ENCODE data around the gene MSL3. TPM values are rescaled to one million over a fixed set of nuclear protein-coding genes. Genes with fewer than 3 reads are reported as not detected.

The MSL3 gene
- polyA plus RNA-seq, 6 donors from 2014 or later, result 42.5 to 92.1 (median 79.3) TPM

DNA sequence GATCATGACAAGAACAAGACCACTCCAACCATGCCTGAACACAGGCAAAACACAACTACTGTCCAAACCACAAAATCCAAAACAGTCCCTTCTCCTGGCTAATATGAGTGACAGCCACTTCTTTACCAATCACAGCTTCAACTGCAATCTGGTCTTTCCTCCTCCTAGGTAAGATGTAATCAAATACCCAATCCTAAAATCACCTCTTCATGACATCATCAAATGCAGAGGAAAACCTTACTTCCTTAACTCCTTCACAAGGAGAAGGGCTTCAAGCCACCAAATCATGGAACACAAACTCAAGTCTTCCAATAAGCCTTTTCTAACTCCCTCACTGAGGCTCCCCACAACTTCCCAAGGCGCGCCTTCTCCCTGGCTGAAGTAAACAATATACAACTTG is 4.4 kb upstream of the MSL3 start:
- DNase-seq, result no peak
- H3K36me3 Mint-ChIP-seq, result no peaks in the 10 kb centered on the region
- H3K4me1 Mint-ChIP-seq, result peaks cover 0 to 2% (median 0%) of the 10 kb centered on the region in 3 donors
- H3K27ac Mint-ChIP-seq, result peak overlapping the region in 1 of 6 donors; percentile 16
- H3K4me3 Mint-ChIP-seq, result no peak overlapping the region
- peaks cover 0 to 4% (median 0%) of the 10 kb centered on the region in 7 donors for H3K9me3 Mint-ChIP-seq
- ATAC-seq (ENCODE audit: low read depth in 2 of 2), result no peak
- peaks cover 4 to 13% (median 10%) of the 10 kb centered on the region in 3 donors for H3K27me3 Mint-ChIP-seq

DNA sequence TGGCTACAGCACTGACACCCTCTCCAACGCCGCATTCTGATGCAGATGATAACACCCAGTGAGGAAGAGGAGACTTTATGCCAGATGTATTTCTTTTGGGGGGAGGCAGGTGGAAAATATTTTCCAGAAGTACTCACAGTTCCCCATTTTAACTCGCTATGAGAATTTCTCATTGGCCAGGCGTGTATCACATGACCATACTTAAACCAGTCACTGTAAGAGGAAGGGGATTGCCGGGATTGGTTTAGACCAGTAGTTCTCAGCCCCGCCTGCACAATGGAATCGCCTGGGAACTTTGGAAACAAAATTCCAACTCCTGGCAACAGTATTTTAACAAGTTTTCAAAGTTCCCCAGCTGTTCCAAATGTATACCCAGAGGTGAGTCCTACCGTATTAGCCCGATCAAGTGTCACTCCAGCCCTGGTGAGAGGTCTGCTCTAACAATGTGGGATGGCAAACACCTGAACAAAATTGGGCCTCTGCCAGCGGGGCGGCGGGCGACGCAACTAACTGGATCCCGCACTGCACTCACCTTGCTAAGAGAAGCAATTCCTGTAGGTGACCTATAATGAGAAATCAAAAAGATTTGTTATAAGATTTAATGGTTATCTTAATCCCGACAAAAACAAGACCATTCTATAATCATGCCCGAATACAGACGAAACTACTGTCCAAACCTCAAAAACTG is 2.9 kb upstream of the MSL3 start:
- no peak for ATAC-seq (ENCODE audit: low read depth in 2 of 2)
- Mint-ChIP-seq H3K27ac (no peak overlapping the region), H3K4me1 (peaks cover 6% of the 10 kb centered on the region in 3 donors), H3K9me3 (peaks cover 0 to 4% (median 0%) of the 10 kb centered on the region in 7 donors), H3K4me3 (peak overlapping the region in 1 of 8 donors; percentile 84), H3K27me3 (no peaks in the 10 kb centered on the region), H3K36me3 (no peaks in the 10 kb centered on the region)
- DNase-seq, result no peak

- peaks cover 0 to 4% (median 0%) of the 10 kb centered on the region in 7 donors for H3K9me3 Mint-ChIP-seq
- no peak overlapping the region for H3K27ac Mint-ChIP-seq
- peak overlapping the region in 3 of 8 donors; percentile 17 to 84 (median 35) for H3K4me3 Mint-ChIP-seq
- no peaks in the 10 kb centered on the region for H3K36me3 Mint-ChIP-seq
- DNase-seq (no peak), ATAC-seq (ENCODE audit: low read depth in 2 of 2) (no peak)
- H3K27me3 Mint-ChIP-seq, result no peaks in the 10 kb centered on the region
- peaks cover 6 to 7% (median 6%) of the 10 kb centered on the region in 3 donors for H3K4me1 Mint-ChIP-seq
These were observed 2.3 kb upstream of the MSL3 start for GRCh38 chrX:11755724-11756123.

DNA sequence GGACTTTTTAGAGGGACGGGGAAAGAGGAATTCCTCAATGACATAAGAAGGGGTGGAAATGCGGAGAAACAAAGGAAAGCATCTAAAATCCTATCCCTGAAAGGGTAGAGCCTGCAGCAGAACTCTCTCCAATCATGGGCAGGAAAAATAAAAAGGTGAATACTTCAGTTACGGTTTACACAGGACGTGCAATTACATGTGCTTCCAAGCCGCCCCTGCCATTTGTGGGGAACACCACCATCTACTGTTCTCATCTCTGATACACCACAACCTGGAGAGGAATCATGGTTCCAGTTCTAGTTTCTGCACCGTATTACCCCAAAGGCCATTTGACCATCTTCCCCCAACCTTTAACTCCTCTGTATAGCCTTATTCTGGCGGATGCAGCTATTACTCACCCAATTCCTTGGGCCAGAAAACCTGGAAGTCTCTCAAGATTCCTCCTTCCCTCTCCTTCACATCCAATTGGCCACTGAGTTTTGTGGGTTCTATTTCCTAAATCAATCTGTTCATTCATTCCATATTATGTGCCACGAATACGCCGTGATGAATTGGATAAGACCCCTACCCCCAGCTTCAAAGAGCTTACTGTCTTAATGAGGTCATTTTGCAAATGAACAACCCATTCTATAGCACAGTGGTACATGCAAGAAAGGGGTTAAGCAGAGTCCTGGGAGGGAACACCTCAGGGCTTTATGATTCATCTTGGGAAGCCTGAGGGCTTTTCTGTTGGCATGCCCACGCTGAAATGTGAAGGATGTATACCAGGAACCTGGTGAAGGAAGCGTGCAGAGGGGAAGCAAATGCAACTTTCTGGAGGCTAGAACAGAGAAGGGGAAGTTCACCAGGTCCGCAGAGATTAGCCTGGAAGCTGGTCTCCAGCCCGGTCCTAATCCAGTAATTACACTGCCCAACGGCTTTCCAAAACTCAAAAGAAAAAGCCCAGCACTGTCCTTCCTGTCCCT is 1.4 kb upstream of the MSL3 start:
- Mint-ChIP-seq H3K4me1 (peaks cover 6 to 13% (median 7%) of the 10 kb centered on the region in 3 donors), H3K27ac (peak overlapping the region in 2 of 6 donors; percentile 60 to 71), H3K36me3 (no peaks in the 10 kb centered on the region), H3K27me3 (no peaks in the 10 kb centered on the region), H3K9me3 (peaks cover 0 to 4% (median 0%) of the 10 kb centered on the region in 7 donors), H3K4me3 (peak overlapping the region; percentile 58 to 88 (median 76))
- DNase-seq, result no peak
- ATAC-seq (ENCODE audit: low read depth in 2 of 2), result no peak

GRCh38 chrX:11757397-11757718 is 679 bp upstream of the MSL3 start:
- Mint-ChIP-seq H3K27ac (peak overlapping the region in 2 of 6 donors; percentile 47 to 74), H3K4me3 (peak overlapping the region; percentile 58 to 88 (median 76)), H3K4me1 (peaks cover 7 to 13% (median 11%) of the 10 kb centered on the region in 3 donors), H3K27me3 (no peaks in the 10 kb centered on the region), H3K9me3 (peaks cover 0 to 4% (median 0%) of the 10 kb centered on the region in 7 donors), H3K36me3 (no peaks in the 10 kb centered on the region)
- no peak for ATAC-seq (ENCODE audit: low read depth in 2 of 2)
- DNase-seq, result no peak

GRCh38 chrX:11758400-11759171 is 549 bp downstream of the MSL3 start:
- peak overlapping the region; percentile 91 to 99 (median 97) for H3K4me3 Mint-ChIP-seq
- peaks cover 3 to 4% of the 10 kb centered on the region in 2 donors for H3K36me3 Mint-ChIP-seq
- no peaks in the 10 kb centered on the region for H3K27me3 Mint-ChIP-seq
- peaks cover 7 to 16% (median 14%) of the 10 kb centered on the region in 3 donors for H3K4me1 Mint-ChIP-seq
- DNase-seq, result peak; percentile 86
- peak overlapping the region; percentile 94 to 99 (median 97) for H3K27ac Mint-ChIP-seq
- H3K9me3 Mint-ChIP-seq, result peaks cover 0 to 4% (median 0%) of the 10 kb centered on the region in 7 donors
- peak; percentile 49 to 62 for ATAC-seq (ENCODE audit: low read depth in 2 of 2)

- H3K36me3 Mint-ChIP-seq, result peaks cover 8% of the 10 kb centered on the region in 2 donors
- H3K9me3 Mint-ChIP-seq, result peaks cover 0 to 4% (median 0%) of the 10 kb centered on the region in 7 donors
- peaks cover 13 to 22% (median 19%) of the 10 kb centered on the region in 3 donors for H3K4me1 Mint-ChIP-seq
- ATAC-seq (ENCODE audit: low read depth in 2 of 2), result no peak
- H3K27me3 Mint-ChIP-seq, result no peaks in the 10 kb centered on the region
- H3K27ac Mint-ChIP-seq, result peak overlapping the region; percentile 95 to 99 (median 97)
- DNase-seq, result no peak
- H3K4me3 Mint-ChIP-seq, result peak overlapping the region; percentile 91 to 99 (median 97)
These were observed 1.1 kb downstream of the MSL3 start for GRCh38 chrX:11759172-11759460.

- DNase-seq (peak; percentile 67), ATAC-seq (ENCODE audit: low read depth in 2 of 2) (peak; percentile 67 to 74)
- peaks cover 18 to 27% (median 25%) of the 10 kb centered on the region in 3 donors for H3K4me1 Mint-ChIP-seq
- H3K27ac Mint-ChIP-seq, result peak overlapping the region; percentile 95 to 99 (median 97)
- peaks cover 0 to 4% (median 0%) of the 10 kb centered on the region in 7 donors for H3K9me3 Mint-ChIP-seq
- H3K27me3 Mint-ChIP-seq, result no peaks in the 10 kb centered on the region
- H3K36me3 Mint-ChIP-seq, result peaks cover 11 to 14% of the 10 kb centered on the region in 2 donors
- H3K4me3 Mint-ChIP-seq, result peak overlapping the region; percentile 91 to 99 (median 97)
These were observed 1.6 kb downstream of the MSL3 start for GRCh38 chrX:11759461-11760311.

- H3K9me3 Mint-ChIP-seq, result peaks cover 0 to under 1% (median 0%) of the 10 kb centered on the region in 7 donors
- ATAC-seq (ENCODE audit: low read depth in 2 of 2), result no peak
- peaks cover 17 to 20% of the 10 kb centered on the region in 2 donors for H3K36me3 Mint-ChIP-seq
- peak overlapping the region; percentile 51 to 97 (median 80) for H3K4me3 Mint-ChIP-seq
- no peak for DNase-seq
- peaks cover 25 to 35% (median 29%) of the 10 kb centered on the region in 3 donors for H3K4me1 Mint-ChIP-seq
- H3K27me3 Mint-ChIP-seq, result no peaks in the 10 kb centered on the region
- peak overlapping the region in 5 of 6 donors; percentile 35 to 96 (median 79) for H3K27ac Mint-ChIP-seq
These were observed 2.9 kb downstream of the MSL3 start for GRCh38 chrX:11760958-11761357.

- Mint-ChIP-seq H3K36me3 (peaks cover 20 to 21% of the 10 kb centered on the region in 2 donors), H3K9me3 (no peaks in the 10 kb centered on the region), H3K27me3 (no peaks in the 10 kb centered on the region), H3K27ac (peak overlapping the region in 2 of 6 donors; percentile 70 to 88), H3K4me3 (peak overlapping the region; percentile 11 to 76 (median 46)), H3K4me1 (peaks cover 30 to 34% (median 31%) of the 10 kb centered on the region in 3 donors)
- DNase-seq (no peak), ATAC-seq (ENCODE audit: low read depth in 2 of 2) (no peak)
These were observed 6.6 kb downstream of the MSL3 start for GRCh38 chrX:11764602-11765067.

- Mint-ChIP-seq H3K4me3 (peak overlapping the region in 1 of 8 donors; percentile 15), H3K27ac (peak overlapping the region in 4 of 6 donors; percentile 27 to 88 (median 47)), H3K4me1 (peaks cover 30 to 34% (median 33%) of the 10 kb centered on the region in 3 donors), H3K27me3 (no peaks in the 10 kb centered on the region), H3K9me3 (no peaks in the 10 kb centered on the region), H3K36me3 (peaks cover 20 to 21% of the 10 kb centered on the region in 2 donors)
- no peak for ATAC-seq (ENCODE audit: low read depth in 2 of 2)
- DNase-seq, result no peak
These were observed 7.4 kb downstream of the MSL3 start for GRCh38 chrX:11765449-11765848.

- no peaks in the 10 kb centered on the region for H3K27me3 Mint-ChIP-seq
- H3K36me3 Mint-ChIP-seq, result peaks cover 20 to 21% of the 10 kb centered on the region in 2 donors
- H3K4me3 Mint-ChIP-seq, result no peak overlapping the region
- H3K9me3 Mint-ChIP-seq, result no peaks in the 10 kb centered on the region
- H3K4me1 Mint-ChIP-seq, result peaks cover 24 to 35% (median 34%) of the 10 kb centered on the region in 3 donors
- H3K27ac Mint-ChIP-seq, result peak overlapping the region in 2 of 6 donors; percentile 65 to 83
- DNase-seq (no peak), ATAC-seq (ENCODE audit: low read depth in 2 of 2) (no peak)
These were observed 8.4 kb downstream of the MSL3 start for GRCh38 chrX:11766487-11766886.
